ENCODE measurements around the gene ARPIN.

ARPIN gene

DNA sequence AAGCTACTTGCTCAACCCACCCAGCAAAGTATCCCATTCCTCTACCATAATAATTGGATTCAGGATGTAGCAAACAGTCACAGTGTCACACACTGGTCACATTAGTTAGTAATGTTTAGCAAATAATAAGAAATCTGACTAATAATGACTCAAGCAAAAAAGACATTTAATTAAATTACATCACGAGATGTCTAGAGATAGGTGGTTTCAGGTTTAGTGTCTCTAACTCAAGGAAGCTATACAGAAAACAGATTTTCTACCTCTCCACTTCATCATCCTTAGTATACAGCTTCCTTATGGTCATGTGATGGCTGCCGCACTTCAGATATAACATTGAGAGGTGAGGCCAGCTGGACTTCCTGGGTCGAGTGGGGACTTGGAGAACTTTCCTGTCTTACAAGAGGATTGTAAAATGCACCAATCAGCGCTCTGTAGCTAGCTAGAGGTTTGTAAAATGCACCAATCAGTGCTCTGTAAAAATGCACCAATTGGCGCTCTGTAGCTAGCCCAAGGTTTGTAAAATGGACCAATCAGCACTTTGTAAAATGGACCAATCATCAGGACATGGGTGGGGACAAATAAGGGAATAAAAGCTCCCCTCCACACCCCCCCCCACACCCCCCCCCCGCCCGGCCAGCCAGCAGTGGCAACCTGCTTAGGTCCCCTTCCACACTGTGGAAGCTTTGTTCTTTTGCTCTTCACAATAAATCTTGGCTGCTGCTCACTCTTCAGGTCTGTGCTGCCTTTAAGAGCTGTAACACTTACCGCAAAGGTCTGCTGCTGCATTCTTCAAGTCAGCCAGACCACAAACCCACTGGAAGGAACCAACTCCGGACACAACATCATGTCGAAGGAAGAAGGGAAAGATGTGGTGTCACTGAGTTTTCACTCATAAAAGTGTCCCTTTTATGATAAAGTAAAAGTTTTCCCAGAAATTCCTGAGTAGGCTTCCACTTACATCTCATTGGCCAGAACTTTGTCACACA is 24.9 kb upstream of the ARPIN start:
- TF ChIP-seq CTCF (IDR thresholded peaks at IDR 0.05) = no peak

GRCh38 chr15:89936786-89937265 is 24.1 kb upstream of the ARPIN start:
- TF ChIP-seq CTCF (IDR thresholded peaks at IDR 0.05) = no peak

DNA sequence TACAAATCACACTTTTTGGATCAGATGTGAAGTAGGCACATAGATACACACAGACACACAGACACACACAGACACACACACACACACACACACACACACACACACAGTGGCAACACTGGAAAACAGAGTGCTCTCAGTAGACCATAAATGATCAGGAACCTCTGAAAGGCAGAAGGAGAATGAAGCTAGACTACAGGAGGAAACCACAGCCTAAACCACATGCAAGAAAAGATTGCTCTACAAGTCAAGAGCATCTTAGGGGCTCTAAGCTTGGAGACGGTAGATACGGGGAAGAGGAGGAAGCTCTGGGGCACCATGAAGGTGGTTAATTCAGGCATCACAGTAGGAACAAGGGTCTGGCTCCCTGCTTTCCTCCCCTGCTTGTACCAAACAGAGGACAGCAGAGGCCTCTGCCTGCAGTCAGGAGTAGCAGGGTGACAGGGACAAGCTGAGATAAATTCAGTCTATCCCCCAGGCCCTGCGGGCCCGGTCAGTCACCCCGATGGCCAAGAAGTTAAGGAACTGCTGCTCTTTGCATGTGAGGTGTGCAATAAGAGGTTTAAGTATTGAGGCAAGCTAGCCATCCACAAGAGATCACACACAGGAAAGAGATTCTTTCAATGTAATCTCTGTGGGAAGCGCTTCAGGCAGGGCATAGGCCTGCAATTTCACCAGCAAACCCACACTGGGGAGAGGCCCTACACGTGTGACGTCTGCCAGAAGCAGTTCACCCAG is 23.5 kb upstream of the ARPIN start:
- no peak for TF ChIP-seq CTCF (IDR thresholded peaks at IDR 0.05)

DNA sequence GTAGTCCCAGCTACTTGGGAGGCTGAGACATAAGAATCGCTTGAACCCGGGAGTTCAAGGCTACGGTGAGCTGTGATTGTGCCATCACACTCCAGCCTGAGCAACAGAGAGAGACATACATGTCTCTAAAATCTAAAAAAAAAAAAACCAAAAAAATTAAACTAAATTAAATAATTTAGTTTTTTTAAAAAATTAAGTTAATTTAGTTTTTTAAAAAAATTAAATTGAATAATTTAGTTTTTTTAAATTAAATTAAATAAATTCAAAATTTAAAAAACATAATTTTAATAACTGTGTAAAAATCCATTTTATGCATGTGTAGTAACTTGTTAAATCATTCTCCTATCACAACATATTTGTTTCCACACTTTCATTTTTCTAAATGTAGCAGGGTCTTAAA is 20.1 kb upstream of the ARPIN start:
- no peak for TF ChIP-seq CTCF (IDR thresholded peaks at IDR 0.05)

GRCh38 chr15:89928421-89928820 is 15.7 kb upstream of the ARPIN start:
- TF ChIP-seq CTCF (IDR thresholded peaks at IDR 0.05) = no peak

DNA sequence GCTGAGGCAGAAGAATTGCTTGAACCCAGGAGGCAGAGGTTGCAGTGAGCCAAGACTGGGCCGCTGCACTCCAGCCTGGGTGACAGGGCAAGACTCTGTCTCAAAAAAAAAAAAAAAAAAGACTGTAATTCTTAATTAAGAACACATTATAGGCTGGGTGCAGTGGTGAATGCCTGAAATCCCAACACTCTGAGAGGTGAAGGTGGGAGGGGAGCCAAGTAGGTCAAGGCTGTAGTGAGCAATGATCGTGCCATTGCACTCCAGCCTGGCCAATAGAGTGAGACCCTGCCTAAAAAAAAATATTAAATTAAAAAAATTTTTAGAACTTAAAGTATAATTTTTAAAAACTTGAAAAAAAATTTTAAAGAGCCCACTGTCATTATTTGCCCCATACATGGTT is 13.4 kb upstream of the ARPIN start:
- TF ChIP-seq CTCF (IDR thresholded peaks at IDR 0.05) = no peak

- no peak for TF ChIP-seq CTCF (IDR thresholded peaks at IDR 0.05)
Measured at GRCh38 chr15:89917442-89918101, 4.8 kb upstream of the ARPIN start.

Data from LNCAP (cell line).